Upper lobe of right lung (tissue), 1 donor: ENCODE data around the gene ME3. TPM values are rescaled to one million over a fixed set of nuclear protein-coding genes. Genes with fewer than 3 reads are reported as not detected.
"Not testable (repeated sequence)": the region's sequence is repeated elsewhere in the genome, so short reads cannot be mapped to it uniquely, and the experiment has no call there.

Experiments used
- ATAC-seq: fragments of 200-7000 bp; cut with Tn5 transposase; one replicate; pipeline ENCODE4 v1.9.1; 2020; ENCODE audit warnings: mild to moderate bottlenecking, moderate library complexity
- DNase-seq: peaks from one replicate; pipeline ENCODE4 v3.0.0-alpha.2; 2020
- H3K27ac ChIP-seq: fragments of 200-600 bp; one replicate; pipeline ENCODE4 v1.8.0; 2022
- H3K27me3 ChIP-seq: fragments of 200-600 bp; one replicate; pipeline ENCODE4 v1.8.0; 2022; ENCODE audit warnings: mild to moderate bottlenecking
- H3K36me3 ChIP-seq: fragments of 200-600 bp; one replicate; pipeline ENCODE4 v1.8.0; 2022
- H3K4me1 ChIP-seq: fragments of 200-600 bp; one replicate; pipeline ENCODE4 v1.8.0; 2022
- H3K4me3 ChIP-seq: fragments of 200-600 bp; one replicate; pipeline ENCODE4 v1.8.0; 2022; ENCODE audit warnings: mild to moderate bottlenecking
- H3K9me3 ChIP-seq: fragments of 200-600 bp; one replicate; pipeline ENCODE4 v1.8.0; 2022
- CTCF ChIP-seq: fragments of 200-600 bp; IDR thresholded peaks from one replicate; pipeline ENCODE4 v1.8.0; 2022; ENCODE audit warnings: antibody characterized with exemption
- intact Hi-C: fragments of 100-400 bp; cut with DNase I; formaldehyde crosslinking; loops from one replicate; pipeline ENCODE4 v1.11.0; 2022
- total RNA-seq: library from RNA; stranded (reverse); fragmentation: NEBNext Ultra II Directional; extraction: Animal tissue kit (Norgen Biotek cat#: 25700); gene quantifications from one replicate; pipeline ENCODE4 v1.2.1, GENCODE V29; 2021
- donor health status: DM: no; HTN: yes; CAD: no; lungs with severe emphysema.

The ME3 gene
- total RNA-seq, 1 donor from 2014 or later, result 24.7 TPM

DNA sequence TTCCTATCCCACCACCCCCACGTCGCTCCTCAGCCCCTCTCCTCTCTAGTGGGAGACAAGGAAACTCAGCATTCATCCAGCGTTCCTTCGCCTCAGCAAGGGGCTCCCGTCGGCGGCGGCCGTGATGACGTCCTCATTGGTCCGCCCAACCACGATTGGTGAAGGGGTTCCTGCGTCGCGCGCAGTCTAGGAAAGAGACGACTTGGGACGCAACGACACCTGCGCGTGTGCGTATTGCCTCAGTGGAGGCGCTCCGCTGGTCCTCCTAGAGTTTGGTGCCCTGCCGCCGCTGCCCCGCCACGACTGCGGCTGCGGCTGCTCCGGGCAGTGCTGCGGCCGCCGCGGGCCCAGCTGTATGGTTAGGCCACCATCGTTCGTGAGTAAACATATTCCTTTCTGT, 241.2 kb downstream of the ME3 start:
- H3K4me1 ChIP-seq, result no peaks in the 10 kb centered on the region
- no peaks in the 10 kb centered on the region for H3K36me3 ChIP-seq
- intact Hi-C loops, result no loop called here
- no peak for TF ChIP-seq CTCF
- peaks cover 8% of the 10 kb centered on the region for H3K9me3 ChIP-seq
- ATAC-seq, result peak; percentile 26
- no peaks in the 10 kb centered on the region for H3K27me3 ChIP-seq
- DNase-seq, result no peak
- H3K4me3 ChIP-seq, result no peak overlapping the region
- H3K27ac ChIP-seq, result no peak overlapping the region

GRCh38 chr11:86427441-86427840, 245.0 kb downstream of the ME3 start:
- peaks cover 8% of the 10 kb centered on the region for H3K9me3 ChIP-seq
- no peak overlapping the region for H3K4me3 ChIP-seq

DNA sequence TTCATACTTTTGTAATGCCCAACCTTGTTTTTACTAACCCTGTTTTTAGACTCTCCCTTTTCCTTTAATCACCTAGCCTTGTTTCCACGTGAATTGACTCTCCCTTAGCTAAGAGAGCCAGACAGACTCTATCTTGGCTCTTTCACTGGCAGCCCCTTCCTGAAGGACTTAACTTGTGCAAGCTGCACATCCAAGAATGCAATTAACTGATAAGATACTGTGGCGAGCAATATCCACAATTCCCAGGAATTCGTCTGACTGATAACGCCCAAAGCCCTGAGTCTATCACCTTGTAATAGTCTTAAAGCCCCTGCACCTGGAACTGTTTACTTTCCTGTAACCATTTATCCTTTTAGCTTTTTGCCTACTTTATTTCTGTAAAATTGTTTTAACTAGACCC, 248.9 kb downstream of the ME3 start:
- DNase-seq, H3K4me1 ChIP-seq, H3K27me3 ChIP-seq, H3K36me3 ChIP-seq, intact Hi-C loops, ATAC-seq, H3K9me3 ChIP-seq, H3K27ac ChIP-seq, H3K4me3 ChIP-seq: not testable (repeated sequence)

More at GRCh38 chr11:86427441-86427840, 245.0 kb downstream of the ME3 start:
- TF ChIP-seq CTCF, result no peak
- no peaks in the 10 kb centered on the region for H3K4me1 ChIP-seq
- DNase-seq (no peak), ATAC-seq (no peak)
- intact Hi-C loops, result no loop called here
- H3K36me3 ChIP-seq, result no peaks in the 10 kb centered on the region
- no peak overlapping the region for H3K27ac ChIP-seq
- no peaks in the 10 kb centered on the region for H3K27me3 ChIP-seq

GRCh38 chr11:86422371-86422770, 250.0 kb downstream of the ME3 start:
- no peak for ATAC-seq
- intact Hi-C loops, result no loop called here

DNA sequence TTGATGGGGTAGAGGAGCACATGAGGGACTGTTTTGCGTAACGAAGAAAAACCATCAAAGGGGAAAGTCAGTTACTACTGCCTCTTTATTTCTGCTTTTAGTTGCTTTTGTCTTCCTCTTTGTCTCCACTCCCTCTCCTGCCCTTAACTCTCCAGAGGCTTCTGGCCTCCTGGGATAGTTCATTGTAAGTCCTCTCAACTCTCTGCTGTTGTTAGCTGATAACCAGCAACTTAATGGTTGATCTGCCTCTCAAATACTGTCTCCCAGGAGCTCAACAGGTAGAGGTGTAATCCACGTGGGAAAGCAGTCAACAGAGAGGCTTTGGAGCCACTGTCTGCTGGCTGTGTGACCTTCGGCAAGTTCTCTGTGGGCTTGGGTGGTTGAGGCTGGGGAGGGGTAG, 250.5 kb downstream of the ME3 start:
- no peaks in the 10 kb centered on the region for H3K4me1 ChIP-seq
- H3K27ac ChIP-seq, result no peak overlapping the region
- DNase-seq, result no peak
- no peaks in the 10 kb centered on the region for H3K27me3 ChIP-seq
- H3K36me3 ChIP-seq, result no peaks in the 10 kb centered on the region
- intact Hi-C loops, result no loop called here
- no peak overlapping the region for H3K4me3 ChIP-seq
- TF ChIP-seq CTCF, result no peak
- ATAC-seq, result no peak
- peaks cover 4% of the 10 kb centered on the region for H3K9me3 ChIP-seq

More at GRCh38 chr11:86422371-86422770, 250.0 kb downstream of the ME3 start:
- DNase-seq, result no peak
- H3K4me1 ChIP-seq, result no peaks in the 10 kb centered on the region
- no peak for TF ChIP-seq CTCF
- no peaks in the 10 kb centered on the region for H3K27me3 ChIP-seq
- H3K9me3 ChIP-seq, result peaks cover 8% of the 10 kb centered on the region
- H3K4me3 ChIP-seq, result no peak overlapping the region
- no peak overlapping the region for H3K27ac ChIP-seq
- H3K36me3 ChIP-seq, result no peaks in the 10 kb centered on the region

DNA sequence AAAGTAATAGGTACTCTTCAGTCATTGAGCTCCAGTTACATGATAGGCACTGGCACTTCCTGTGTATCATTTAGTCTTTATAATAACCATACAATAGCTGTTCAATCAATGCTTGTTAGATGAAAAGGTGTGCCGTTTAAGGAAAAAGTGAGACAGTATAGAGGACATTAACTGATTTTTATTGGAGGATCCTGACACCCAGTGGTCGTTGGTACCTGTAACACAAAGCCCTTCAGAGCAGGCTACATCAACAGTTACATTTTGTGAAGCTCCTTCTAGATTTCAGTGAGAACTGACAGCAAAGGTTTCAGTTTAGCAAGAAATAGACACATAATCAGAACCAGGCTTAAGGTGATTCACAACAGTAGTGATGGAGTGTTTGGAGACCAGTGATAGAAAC, 253.5 kb downstream of the ME3 start:
- H3K9me3 ChIP-seq, result no peaks in the 10 kb centered on the region
- H3K36me3 ChIP-seq, result no peaks in the 10 kb centered on the region
- intact Hi-C loops, result no loop called here
- H3K4me1 ChIP-seq, result no peaks in the 10 kb centered on the region
- TF ChIP-seq CTCF, result no peak
- no peak overlapping the region for H3K4me3 ChIP-seq
- DNase-seq, result no peak
- ATAC-seq, result no peak
- no peaks in the 10 kb centered on the region for H3K27me3 ChIP-seq
- no peak overlapping the region for H3K27ac ChIP-seq
